Esophagus muscularis mucosa (tissue), 4 donors: ENCODE data around the gene FAM25G.
"Not testable (repeated sequence)": the region's sequence is repeated elsewhere in the genome, so short reads cannot be mapped to it uniquely, and the experiment has no call there.

Experiments used
- EP300 ChIP-seq: sonication (generic); formaldehyde crosslinking; IDR thresholded peaks from one replicate; pipeline ENCODE4 v1.6.1; 2017; ENCODE audit warnings: antibody characterized with exemption
- POLR2A ChIP-seq: fragments of 450-650 bp; IDR thresholded peaks from one replicate; pipeline ENCODE4 v1.6.1; 2017; ENCODE audit warnings: antibody characterized with exemption, moderate library complexity, mild to moderate bottlenecking, low read depth
- TF ChIP-seq, protein P1 (sequence below), 3 experiments: fragments of 200-600 bp in 2 of 3; fragments of 450-650 bp in 1 of 3; sonication (generic) in 2 of 3; IDR thresholded peaks; one replicate each; pipeline ENCODE4 v1.5.1; 2017 to 2019; ENCODE audit warnings: antibody characterized with exemption in 3 of 3, mild to moderate bottlenecking in 2 of 3, moderate library complexity in 1 of 3

DNA sequence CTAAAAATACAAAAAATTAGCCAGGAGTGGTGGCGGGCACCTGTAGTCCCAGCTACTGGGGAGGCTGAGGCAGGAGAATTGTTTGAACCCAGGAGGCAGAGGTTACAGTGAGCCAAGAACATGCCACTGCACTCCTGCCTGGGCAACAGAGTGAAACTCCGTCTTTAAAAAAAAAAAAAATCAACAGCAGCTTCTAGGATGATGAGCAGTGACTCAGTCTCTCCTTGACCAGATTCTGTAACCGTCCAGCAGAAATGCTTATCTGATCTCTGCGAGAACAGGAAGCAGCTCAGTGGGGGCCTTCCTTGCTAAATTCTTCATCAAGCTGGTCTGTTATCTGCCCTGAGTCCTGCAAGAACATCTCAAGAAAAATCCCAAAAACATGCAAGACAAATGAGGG, 5.6 kb downstream of the FAM25G start:
- TF ChIP-seq, protein P1, sequence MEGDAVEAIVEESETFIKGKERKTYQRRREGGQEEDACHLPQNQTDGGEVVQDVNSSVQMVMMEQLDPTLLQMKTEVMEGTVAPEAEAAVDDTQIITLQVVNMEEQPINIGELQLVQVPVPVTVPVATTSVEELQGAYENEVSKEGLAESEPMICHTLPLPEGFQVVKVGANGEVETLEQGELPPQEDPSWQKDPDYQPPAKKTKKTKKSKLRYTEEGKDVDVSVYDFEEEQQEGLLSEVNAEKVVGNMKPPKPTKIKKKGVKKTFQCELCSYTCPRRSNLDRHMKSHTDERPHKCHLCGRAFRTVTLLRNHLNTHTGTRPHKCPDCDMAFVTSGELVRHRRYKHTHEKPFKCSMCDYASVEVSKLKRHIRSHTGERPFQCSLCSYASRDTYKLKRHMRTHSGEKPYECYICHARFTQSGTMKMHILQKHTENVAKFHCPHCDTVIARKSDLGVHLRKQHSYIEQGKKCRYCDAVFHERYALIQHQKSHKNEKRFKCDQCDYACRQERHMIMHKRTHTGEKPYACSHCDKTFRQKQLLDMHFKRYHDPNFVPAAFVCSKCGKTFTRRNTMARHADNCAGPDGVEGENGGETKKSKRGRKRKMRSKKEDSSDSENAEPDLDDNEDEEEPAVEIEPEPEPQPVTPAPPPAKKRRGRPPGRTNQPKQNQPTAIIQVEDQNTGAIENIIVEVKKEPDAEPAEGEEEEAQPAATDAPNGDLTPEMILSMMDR (IDR thresholded peaks at IDR 0.05), result not testable (repeated sequence)
- TF ChIP-seq POLR2A, EP300: not testable (repeated sequence)
